BLaER1 treated with 17β-estradiol and CSF1 and Interleukin-3, amounts not matched to agents 10 nM and 100 nM (cell line): Measurements from ENCODE around the gene PSD2.

ENCODE experiments used
- H3K27ac ChIP-seq, 11 experiments: shearing (Covaris generic); formaldehyde crosslinking; 2 replicates each; pipeline ENCODE4 v1.8.1; 2022
- H3K27me3 ChIP-seq, 11 experiments: shearing (Covaris generic); formaldehyde crosslinking; 2 replicates each; pipeline ENCODE4 v1.8.1; 2022
- H3K36me3 ChIP-seq, 11 experiments: shearing (Covaris generic); formaldehyde crosslinking; 2 replicates each; pipeline ENCODE4 v1.8.1; 2022
- H3K4me1 ChIP-seq, 10 experiments: shearing (Covaris generic); formaldehyde crosslinking; 2 replicates each; pipeline ENCODE4 v1.8.1; 2022
- H3K4me2 ChIP-seq, 11 experiments: shearing (Covaris generic); formaldehyde crosslinking; 2 replicates each; pipeline ENCODE4 v1.8.1; 2022
- H3K4me3 ChIP-seq, 10 experiments: shearing (Covaris generic); formaldehyde crosslinking; 2 replicates each; pipeline ENCODE4 v1.8.1; 2022
- H3K9ac ChIP-seq, 11 experiments: shearing (Covaris generic); formaldehyde crosslinking; 2 replicates each; pipeline ENCODE4 v1.8.1; 2022
- H3K9me3 ChIP-seq, 11 experiments: shearing (Covaris generic); formaldehyde crosslinking; replicated peaks in 1 of 11; 2 replicates each; pipeline ENCODE4 v1.8.1; 2022
- H4K20me1 ChIP-seq, 11 experiments: shearing (Covaris generic); formaldehyde crosslinking; 2 replicates each; pipeline ENCODE4 v1.8.1; 2022
- Cebpa-rat ChIP-seq, 11 experiments: shearing (Covaris generic); IDR thresholded peaks; 2 replicates each; pipeline ENCODE4 v1.8.1; 2022

The PSD2 gene

GRCh38 chr5:139863361-139863760 is 67.8 kb downstream of the PSD2 start:
- Histone ChIP-seq H3K27me3 (no peaks in the 10 kb centered on the region), H3K9ac (no peak overlapping the region), H3K4me2 (peak overlapping the region in 1 of 11 experiments; percentile 42; a peak in 1 of 22 replicates), H3K9me3 (no peaks in the 10 kb centered on the region), H4K20me1 (no peaks in the 10 kb centered on the region; a peak in 2 of 22 replicates), H3K4me1 (peaks cover 0 to 26% (median under 1%) of the 10 kb centered on the region in 10 experiments; a peak in 7 of 20 replicates), H3K4me3 (no peak overlapping the region), H3K27ac (no peak overlapping the region), H3K36me3 (no peaks in the 10 kb centered on the region)
- TF ChIP-seq Cebpa-rat (IDR thresholded peaks at IDR 0.05), result no peak

DNA sequence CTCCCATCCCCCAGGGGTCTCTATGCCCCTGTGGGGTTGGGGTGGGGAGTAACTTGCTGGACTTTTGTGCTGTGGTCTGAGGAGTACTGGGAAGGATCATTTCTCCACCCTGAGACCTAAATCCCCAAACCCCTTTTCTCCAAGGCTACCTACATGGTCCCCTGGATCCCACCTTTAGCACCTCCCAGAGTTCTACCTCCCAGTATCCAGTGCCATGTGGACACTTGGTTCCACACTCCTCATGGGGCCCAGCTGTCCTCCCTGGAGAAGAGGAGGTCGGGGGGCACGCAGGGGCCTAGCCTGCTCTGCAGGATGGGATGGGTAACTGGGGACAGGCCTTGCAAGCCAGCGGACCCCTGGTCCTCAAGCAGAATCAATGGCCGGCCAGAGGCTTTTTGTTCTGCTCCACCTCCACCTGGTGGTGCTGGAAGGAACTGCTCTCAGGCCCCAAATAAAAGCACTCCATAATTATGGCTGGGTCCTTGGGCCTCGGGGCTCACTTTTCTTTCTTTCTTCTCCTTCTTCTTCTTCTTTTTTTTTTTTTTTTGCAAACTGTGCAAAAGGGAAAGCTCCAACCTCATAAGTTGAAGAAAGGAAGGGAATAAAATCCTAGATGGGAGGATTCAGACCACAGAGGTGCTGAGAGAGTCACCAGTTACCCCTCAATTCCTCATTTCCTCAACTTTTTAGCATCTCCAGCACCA is 68.4 kb downstream of the PSD2 start:
- no peak overlapping the region for H3K4me3 ChIP-seq
- H3K27ac ChIP-seq, result no peak overlapping the region
- no peaks in the 10 kb centered on the region for H3K9me3 ChIP-seq
- no peaks in the 10 kb centered on the region; a peak in 2 of 22 replicates for H4K20me1 ChIP-seq
- no peak overlapping the region for H3K9ac ChIP-seq
- H3K27me3 ChIP-seq, result no peaks in the 10 kb centered on the region
- no peak for TF ChIP-seq Cebpa-rat (IDR thresholded peaks at IDR 0.05)
- no peaks in the 10 kb centered on the region for H3K36me3 ChIP-seq
- H3K4me1 ChIP-seq, result peaks cover 0 to 30% (median 5%) of the 10 kb centered on the region in 10 experiments; a peak in 18 of 20 replicates
- H3K4me2 ChIP-seq, result no peak overlapping the region

- H3K9me3 ChIP-seq, result no peaks in the 10 kb centered on the region
- H3K36me3 ChIP-seq, result no peaks in the 10 kb centered on the region
- H3K4me2 ChIP-seq, result no peak overlapping the region
- H3K4me1 ChIP-seq, result peaks cover 8 to 39% (median 14%) of the 10 kb centered on the region in 10 experiments
- no peaks in the 10 kb centered on the region; a peak in 1 of 22 replicates for H4K20me1 ChIP-seq
- no peaks in the 10 kb centered on the region for H3K27me3 ChIP-seq
- H3K27ac ChIP-seq, result no peak overlapping the region
- no peak overlapping the region for H3K9ac ChIP-seq
- no peak overlapping the region for H3K4me3 ChIP-seq
- no peak for TF ChIP-seq Cebpa-rat (IDR thresholded peaks at IDR 0.05)
These were observed 69.3 kb downstream of the PSD2 start for GRCh38 chr5:139864716-139865483.

DNA sequence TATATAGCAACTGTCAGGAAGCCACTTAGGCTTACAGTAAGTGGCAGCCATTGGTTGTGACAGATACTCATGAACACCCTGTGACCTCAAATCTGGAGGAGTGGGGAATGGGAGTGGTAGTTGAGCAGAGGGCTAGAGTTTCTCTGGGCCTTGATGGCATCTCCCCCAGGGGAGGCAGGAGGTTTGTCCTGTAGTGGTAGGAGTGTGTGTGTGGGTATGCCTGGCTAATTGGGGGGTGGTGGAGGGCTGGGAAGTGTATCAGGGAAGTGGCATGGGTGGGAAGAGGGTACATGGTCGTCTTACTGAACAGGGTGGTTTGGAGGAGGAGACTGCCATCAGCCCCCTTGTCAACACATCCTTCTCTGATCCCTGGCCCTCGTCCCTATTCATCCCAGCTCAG is 71.5 kb downstream of the PSD2 start:
- no peak for TF ChIP-seq Cebpa-rat (IDR thresholded peaks at IDR 0.05)

DNA sequence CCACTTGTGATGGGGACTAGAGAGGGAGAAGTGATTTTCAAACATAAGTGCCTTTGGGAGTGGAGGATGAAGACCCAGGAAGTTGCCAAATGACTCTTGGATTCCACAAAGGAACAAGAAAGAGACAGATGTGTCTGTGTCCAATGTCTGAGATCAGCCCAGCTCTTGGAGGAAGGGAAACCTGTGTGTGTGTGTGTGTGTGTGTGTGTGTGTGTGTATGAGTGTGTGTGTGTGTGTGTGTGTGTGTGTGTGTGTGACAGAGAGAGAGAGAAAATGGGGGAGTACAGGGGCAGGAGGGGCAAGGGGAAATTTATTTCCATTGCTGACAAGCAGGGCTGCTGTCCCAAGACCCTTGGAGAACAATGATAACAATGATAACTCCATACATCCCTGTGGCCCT is 72.0 kb downstream of the PSD2 start:
- Histone ChIP-seq H3K36me3 (no peaks in the 10 kb centered on the region), H4K20me1 (no peaks in the 10 kb centered on the region; a peak in 1 of 22 replicates), H3K9me3 (no peaks in the 10 kb centered on the region), H3K4me2 (no peak overlapping the region), H3K4me3 (no peak overlapping the region), H3K27ac (no peak overlapping the region), H3K4me1 (peaks cover 9 to 35% (median 17%) of the 10 kb centered on the region in 10 experiments), H3K9ac (no peak overlapping the region), H3K27me3 (no peaks in the 10 kb centered on the region)
- TF ChIP-seq Cebpa-rat (IDR thresholded peaks at IDR 0.05), result no peak

More for the DNA sequence above, 71.5 kb downstream of the PSD2 start:
- Histone ChIP-seq H3K9ac (no peak overlapping the region), H3K4me3 (no peak overlapping the region), H3K9me3 (no peaks in the 10 kb centered on the region), H3K27me3 (no peaks in the 10 kb centered on the region), H3K4me2 (no peak overlapping the region), H4K20me1 (no peaks in the 10 kb centered on the region; a peak in 1 of 22 replicates), H3K27ac (no peak overlapping the region), H3K4me1 (peaks cover 9 to 40% (median 17%) of the 10 kb centered on the region in 10 experiments), H3K36me3 (no peaks in the 10 kb centered on the region)

DNA sequence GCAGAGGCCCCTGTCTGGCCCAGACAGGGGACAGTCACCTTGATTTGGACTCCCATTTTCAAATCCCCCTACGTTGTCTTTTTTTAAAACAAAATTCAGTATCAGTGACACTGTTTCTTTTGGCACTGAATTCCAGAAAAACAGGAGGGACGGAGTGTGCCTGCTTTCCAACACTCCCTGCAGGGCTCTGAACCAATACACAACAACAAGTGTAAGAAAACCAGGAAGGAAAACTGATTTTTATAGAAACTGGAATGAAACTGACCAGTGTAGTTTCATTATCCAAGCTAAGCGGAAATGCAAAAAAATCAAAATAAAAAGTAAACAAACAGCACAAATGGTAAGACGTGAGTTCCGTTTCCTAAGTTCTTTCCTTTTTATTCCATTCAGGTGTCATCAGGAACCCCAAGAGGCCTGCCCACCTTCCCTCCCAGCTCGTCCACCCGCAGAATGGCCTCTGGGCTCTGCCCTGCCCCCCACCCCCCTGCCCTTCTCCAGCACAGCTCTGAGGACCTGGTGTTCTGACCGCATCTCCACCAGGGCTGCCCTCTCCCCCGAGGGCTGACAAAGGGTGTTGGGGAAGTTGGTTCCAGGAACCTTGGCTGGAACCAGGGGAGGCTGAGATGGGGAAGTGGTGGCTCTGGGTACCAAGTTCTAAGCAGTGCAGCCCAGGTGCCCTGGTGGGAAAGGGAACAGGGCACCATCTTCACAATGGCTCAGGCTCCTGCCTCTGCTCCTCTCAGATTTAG is 73.6 kb downstream of the PSD2 start:
- H3K9ac ChIP-seq, result no peak overlapping the region
- H3K9me3 ChIP-seq, result no peaks in the 10 kb centered on the region
- H3K36me3 ChIP-seq, result no peaks in the 10 kb centered on the region
- peaks cover 9 to 25% (median 17%) of the 10 kb centered on the region in 10 experiments for H3K4me1 ChIP-seq
- no peaks in the 10 kb centered on the region; a peak in 1 of 22 replicates for H4K20me1 ChIP-seq
- no peak overlapping the region for H3K4me3 ChIP-seq
- H3K4me2 ChIP-seq, result peak overlapping the region; percentile 44 to 83 (median 63)
- no peak for TF ChIP-seq Cebpa-rat (IDR thresholded peaks at IDR 0.05)
- no peaks in the 10 kb centered on the region for H3K27me3 ChIP-seq
- peak overlapping the region in 4 of 11 experiments; percentile 1 to 44 (median 32); a peak in 4 of 22 replicates for H3K27ac ChIP-seq

GRCh38 chr5:139870677-139871076 is 75.1 kb downstream of the PSD2 start:
- Histone ChIP-seq H4K20me1 (no peaks in the 10 kb centered on the region), H3K4me2 (peak overlapping the region in 3 of 11 experiments; percentile 75 to 83 (median 78); a peak in 4 of 22 replicates), H3K36me3 (no peaks in the 10 kb centered on the region), H3K27ac (no peak overlapping the region), H3K9me3 (peaks cover 0 to 5% (median 2%) of the 10 kb centered on the region in 11 experiments; a peak in 7 of 22 replicates), H3K9ac (no peak overlapping the region), H3K27me3 (no peaks in the 10 kb centered on the region), H3K4me1 (peaks cover 9 to 25% (median 17%) of the 10 kb centered on the region in 10 experiments), H3K4me3 (no peak overlapping the region)
- TF ChIP-seq Cebpa-rat (IDR thresholded peaks at IDR 0.05), result no peak

- Histone ChIP-seq H3K27me3 (no peaks in the 10 kb centered on the region), H3K4me2 (no peak overlapping the region), H4K20me1 (no peaks in the 10 kb centered on the region), H3K27ac (no peak overlapping the region), H3K4me1 (peaks cover 9 to 26% (median 17%) of the 10 kb centered on the region in 10 experiments), H3K9ac (no peak overlapping the region), H3K36me3 (no peaks in the 10 kb centered on the region), H3K9me3 (peaks cover 0 to 12% (median 9%) of the 10 kb centered on the region in 11 experiments; a peak in 8 of 22 replicates), H3K4me3 (no peak overlapping the region)
- TF ChIP-seq Cebpa-rat (IDR thresholded peaks at IDR 0.05), result no peak
These were observed 76.0 kb downstream of the PSD2 start for GRCh38 chr5:139871614-139872013.
